ENCODE results near the gene ACTMAP.

The ACTMAP gene

GRCh38 chr19:40758491-40758890 is 8.2 kb upstream of the ACTMAP start:
- no peak for DNase-seq (ENCODE audit: low spot score)
- no peak for TF ChIP-seq CTCF (IDR thresholded peaks at IDR 0.05; ENCODE audit: extremely low read depth, missing control alignments)

- no peak for DNase-seq (ENCODE audit: low spot score)
- no peak for TF ChIP-seq CTCF (IDR thresholded peaks at IDR 0.05; ENCODE audit: extremely low read depth, missing control alignments)
These were observed 6.3 kb upstream of the ACTMAP start for GRCh38 chr19:40756502-40757110.

- no peak for TF ChIP-seq CTCF (IDR thresholded peaks at IDR 0.05; ENCODE audit: extremely low read depth, missing control alignments)
- no peak for DNase-seq (ENCODE audit: low spot score)
These were observed 5.5 kb upstream of the ACTMAP start for GRCh38 chr19:40755791-40756190.

- DNase-seq (ENCODE audit: low spot score): no peak
- TF ChIP-seq CTCF (IDR thresholded peaks at IDR 0.05; ENCODE audit: extremely low read depth, missing control alignments): no peak
These were observed 5.0 kb upstream of the ACTMAP start for GRCh38 chr19:40755248-40755624.

DNA sequence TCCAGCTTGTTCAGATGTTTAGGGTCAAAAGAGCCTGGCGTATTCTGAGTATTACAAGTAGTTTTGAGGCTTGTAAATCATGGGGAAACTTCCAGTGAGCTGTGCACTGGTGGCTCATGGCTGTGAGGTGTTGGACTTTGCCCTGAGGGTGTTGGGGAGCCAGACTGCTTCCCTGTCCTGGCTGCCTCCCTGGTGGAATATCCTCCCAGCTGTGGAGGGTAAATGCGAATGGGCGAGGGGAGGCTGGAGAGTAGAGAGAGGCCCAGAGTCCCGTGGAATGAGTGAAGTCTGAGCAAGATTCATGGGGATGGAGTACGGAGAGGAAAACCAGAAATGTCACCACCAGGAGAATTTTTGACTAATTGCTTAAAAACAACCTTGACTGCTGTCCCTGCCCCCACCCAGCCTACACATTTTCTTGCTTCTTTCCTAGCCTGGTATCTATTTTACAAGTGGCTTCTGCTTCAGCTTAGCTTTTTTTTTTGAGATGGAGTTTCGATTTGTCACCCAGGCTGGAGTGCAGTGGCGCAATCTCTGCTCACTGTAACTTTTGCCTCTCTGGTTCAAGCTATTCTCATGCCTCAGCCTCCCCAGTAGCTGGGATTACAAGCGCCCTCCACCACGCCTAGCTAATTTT is 4.5 kb upstream of the ACTMAP start:
- TF ChIP-seq CTCF (IDR thresholded peaks at IDR 0.05; ENCODE audit: extremely low read depth, missing control alignments): no peak
- DNase-seq (ENCODE audit: low spot score): no peak

DNA sequence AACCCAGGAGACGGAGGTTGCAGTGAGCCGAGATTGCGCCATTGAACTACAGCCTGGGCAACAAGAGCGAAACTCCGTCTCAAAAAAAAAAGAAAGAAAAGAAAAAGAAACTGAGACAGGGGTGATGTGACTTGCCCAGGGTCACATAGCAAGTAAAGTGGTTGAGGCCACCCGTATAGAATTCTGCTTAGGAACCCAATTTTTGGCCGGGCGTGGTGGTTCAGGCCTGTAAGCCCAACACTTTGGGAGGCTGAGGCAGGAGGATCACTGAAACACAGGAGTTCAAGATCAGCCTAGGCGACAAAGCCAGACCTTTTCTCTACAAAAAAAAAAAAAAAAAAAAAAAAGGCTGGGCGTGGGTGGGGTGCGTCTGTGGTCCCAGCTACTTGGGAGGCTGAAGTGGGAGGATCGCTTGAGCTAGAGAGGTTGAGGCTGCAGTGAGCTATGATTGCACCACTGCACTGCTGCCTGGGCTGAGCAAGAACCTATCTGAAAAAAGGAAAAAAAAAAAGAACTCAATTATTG is 2.0 kb upstream of the ACTMAP start:
- TF ChIP-seq CTCF (IDR thresholded peaks at IDR 0.05; ENCODE audit: extremely low read depth, missing control alignments): no peak
- no peak for DNase-seq (ENCODE audit: low spot score)

- peak; percentile 89 for DNase-seq (ENCODE audit: low spot score)
- TF ChIP-seq CTCF (IDR thresholded peaks at IDR 0.05; ENCODE audit: extremely low read depth, missing control alignments): no peak
These were observed 729 bp upstream of the ACTMAP start, which contains the start of gene SNRPA for GRCh38 chr19:40750874-40751537. Gene SNRPA (plus strand): TSS chr19:40751203. CDS start chr19:40751409, 206 bp downstream.

Measured in GM20000 (cell line).